Type B pancreatic cell (in vitro differentiated cells): ENCODE measurements around the gene PACRG. TPM values are rescaled to one million over a fixed set of nuclear protein-coding genes. Genes with fewer than 3 reads are reported as not detected.

Experiments used
- DNase-seq: peaks from one replicate; pipeline ENCODE4 v3.0.0; 2021; ENCODE audit warnings: mixed read lengths; ENCODE audit not compliant: unreplicated experiment; ENCODE audit errors: extremely low spot score
- H3K27ac Mint-ChIP-seq: 2 replicates; pipeline ENCODE4 v1.8.0; 2021; ENCODE audit warnings: mild to moderate bottlenecking, mixed read lengths
- H3K27me3 Mint-ChIP-seq: 2 replicates; pipeline ENCODE4 v1.8.0; 2021; ENCODE audit warnings: mixed read lengths
- H3K36me3 Mint-ChIP-seq: 2 replicates; pipeline ENCODE4 v1.8.0; 2021; ENCODE audit warnings: mixed read lengths
- H3K4me1 Mint-ChIP-seq: one replicate; pipeline ENCODE4 v1.8.0; 2021; ENCODE audit warnings: mixed read lengths; ENCODE audit not compliant: unreplicated experiment
- H3K4me3 Mint-ChIP-seq: 2 replicates; pipeline ENCODE4 v1.8.0; 2021; ENCODE audit warnings: mild to moderate bottlenecking, mixed read lengths
- H3K9me3 Mint-ChIP-seq: 2 replicates; pipeline ENCODE4 v1.8.0; 2021; ENCODE audit warnings: mixed read lengths
- total RNA-seq: library from RNA; stranded (reverse); gene quantifications from 2 replicates; pipeline ENCODE4 v1.2.1, GENCODE V29; 2021; ENCODE audit warnings: low replicate concordance
- TF ChIP-seq, protein P1 (sequence below): fragments of 200-600 bp; sonication (generic); conservative IDR thresholded peaks from 2 replicates; pipeline ENCODE4 v1.5.0; 2021; ENCODE audit warnings: antibody characterized with exemption, mild to moderate bottlenecking

Gene PACRG
- total RNA-seq, 1 donor from 2014 or later, result 5.6 TPM

DNA sequence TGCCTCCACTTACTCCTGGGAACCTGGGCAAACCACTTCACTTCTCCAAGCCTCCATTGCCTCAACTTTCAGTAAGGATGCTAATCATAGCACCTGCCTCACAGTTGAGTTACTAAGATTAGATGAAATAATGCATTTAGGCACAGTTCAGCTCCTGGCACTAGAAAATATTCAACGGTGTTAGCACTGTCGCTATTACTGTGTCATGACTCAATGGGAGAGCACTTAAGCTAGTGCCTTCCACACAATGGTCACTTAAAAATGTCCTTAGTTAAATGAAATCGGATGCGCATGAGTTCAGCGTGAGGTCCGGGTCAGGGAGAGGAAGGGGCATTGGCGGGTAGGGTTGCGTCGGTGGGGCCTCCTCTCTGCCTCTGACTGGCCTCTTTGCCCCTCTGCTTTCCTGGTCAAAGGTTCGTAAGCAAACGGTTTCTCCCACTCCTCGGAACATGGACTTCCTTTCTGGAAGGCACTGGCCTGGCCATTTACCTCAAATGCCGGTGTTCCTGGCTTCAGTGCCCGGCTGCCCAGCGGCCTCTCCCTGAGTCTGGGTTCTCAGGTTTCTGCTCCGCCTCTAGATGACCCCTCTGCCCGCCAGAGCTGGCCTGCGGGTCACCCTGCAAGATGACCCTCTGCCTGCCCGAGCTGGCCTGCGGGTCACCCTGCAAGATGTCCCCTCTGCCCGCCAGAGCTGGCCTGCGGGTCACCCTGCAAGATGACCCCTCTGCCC is 562.9 kb downstream of the PACRG start:
- Mint-ChIP-seq H3K36me3 (no peaks in the 10 kb centered on the region), H3K4me3 (no peak overlapping the region), H3K4me1 (peaks cover 5% of the 10 kb centered on the region), H3K27ac (no peak overlapping the region), H3K9me3 (peaks cover 8% of the 10 kb centered on the region), H3K27me3 (no peaks in the 10 kb centered on the region)
- no peak for DNase-seq
- TF ChIP-seq, protein P1, sequence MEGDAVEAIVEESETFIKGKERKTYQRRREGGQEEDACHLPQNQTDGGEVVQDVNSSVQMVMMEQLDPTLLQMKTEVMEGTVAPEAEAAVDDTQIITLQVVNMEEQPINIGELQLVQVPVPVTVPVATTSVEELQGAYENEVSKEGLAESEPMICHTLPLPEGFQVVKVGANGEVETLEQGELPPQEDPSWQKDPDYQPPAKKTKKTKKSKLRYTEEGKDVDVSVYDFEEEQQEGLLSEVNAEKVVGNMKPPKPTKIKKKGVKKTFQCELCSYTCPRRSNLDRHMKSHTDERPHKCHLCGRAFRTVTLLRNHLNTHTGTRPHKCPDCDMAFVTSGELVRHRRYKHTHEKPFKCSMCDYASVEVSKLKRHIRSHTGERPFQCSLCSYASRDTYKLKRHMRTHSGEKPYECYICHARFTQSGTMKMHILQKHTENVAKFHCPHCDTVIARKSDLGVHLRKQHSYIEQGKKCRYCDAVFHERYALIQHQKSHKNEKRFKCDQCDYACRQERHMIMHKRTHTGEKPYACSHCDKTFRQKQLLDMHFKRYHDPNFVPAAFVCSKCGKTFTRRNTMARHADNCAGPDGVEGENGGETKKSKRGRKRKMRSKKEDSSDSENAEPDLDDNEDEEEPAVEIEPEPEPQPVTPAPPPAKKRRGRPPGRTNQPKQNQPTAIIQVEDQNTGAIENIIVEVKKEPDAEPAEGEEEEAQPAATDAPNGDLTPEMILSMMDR, result no peak

DNA sequence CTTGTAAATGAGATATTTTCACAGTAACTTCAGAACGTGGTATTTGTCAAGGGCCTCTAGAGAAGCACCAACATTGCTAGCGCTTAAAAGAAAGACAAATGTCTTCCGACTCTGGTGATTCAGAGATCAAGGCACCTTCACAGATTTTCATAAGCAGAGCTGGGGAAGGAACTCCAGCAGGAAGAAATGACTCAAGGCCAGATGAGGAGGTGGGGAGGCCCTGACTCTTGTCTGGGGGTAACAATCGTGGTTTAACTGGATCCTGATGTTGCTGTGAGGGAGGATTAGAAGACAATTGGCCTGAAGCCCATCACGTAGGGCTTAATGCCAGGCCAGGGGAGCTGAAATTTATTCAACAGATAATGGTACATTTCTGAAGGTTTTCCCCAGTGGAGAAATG is 563.8 kb downstream of the PACRG start:
- TF ChIP-seq, protein P1, result no peak
- Mint-ChIP-seq H3K36me3 (no peaks in the 10 kb centered on the region), H3K27me3 (no peaks in the 10 kb centered on the region), H3K27ac (no peak overlapping the region), H3K4me1 (peaks cover 7% of the 10 kb centered on the region), H3K4me3 (no peak overlapping the region), H3K9me3 (peaks cover 8% of the 10 kb centered on the region)
- DNase-seq, result no peak

DNA sequence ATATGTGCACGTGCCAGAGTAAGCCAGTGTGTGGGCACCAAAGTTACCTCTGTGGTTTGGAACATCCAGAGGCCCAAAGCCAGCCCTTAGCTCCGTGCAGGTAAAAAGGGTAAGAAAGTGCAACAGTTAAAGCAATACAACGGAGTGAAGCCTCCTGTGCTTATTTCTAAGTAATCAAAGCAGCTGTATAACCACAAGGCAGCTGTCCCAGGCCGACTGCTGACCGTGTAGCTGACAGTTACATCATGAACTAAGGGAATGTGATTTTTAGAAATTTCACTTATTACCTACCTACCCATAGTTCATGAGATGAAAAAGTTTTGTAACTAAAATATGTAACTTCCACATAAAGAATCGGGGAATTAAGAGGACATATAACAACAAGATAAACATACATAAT is 565.5 kb downstream of the PACRG start:
- Mint-ChIP-seq H3K27ac (no peak overlapping the region), H3K27me3 (no peaks in the 10 kb centered on the region), H3K4me1 (peaks cover 16% of the 10 kb centered on the region), H3K36me3 (no peaks in the 10 kb centered on the region), H3K4me3 (no peak overlapping the region), H3K9me3 (peaks cover 8% of the 10 kb centered on the region)
- no peak for DNase-seq
- TF ChIP-seq, protein P1, result no peak

DNA sequence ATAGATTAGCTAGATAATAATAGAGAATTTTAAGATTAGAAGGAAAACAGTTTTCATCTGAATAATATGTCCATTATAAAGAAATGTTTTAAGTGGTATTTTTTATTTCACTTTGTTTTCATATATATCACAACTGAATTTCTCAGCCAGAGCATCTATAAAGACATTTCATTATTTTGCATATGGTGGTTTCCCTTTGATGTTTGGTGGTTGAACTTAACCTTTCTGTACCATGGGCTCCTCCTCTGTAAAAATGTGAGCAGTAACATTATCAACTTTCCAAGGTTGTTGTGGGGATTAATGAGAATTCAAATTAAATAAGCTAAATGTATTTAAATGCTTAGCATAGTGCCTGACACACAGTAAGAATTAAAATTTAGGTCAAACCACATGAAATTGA is 567.0 kb downstream of the PACRG start:
- TF ChIP-seq, protein P1, result no peak
- no peaks in the 10 kb centered on the region for H3K27me3 Mint-ChIP-seq

DNA sequence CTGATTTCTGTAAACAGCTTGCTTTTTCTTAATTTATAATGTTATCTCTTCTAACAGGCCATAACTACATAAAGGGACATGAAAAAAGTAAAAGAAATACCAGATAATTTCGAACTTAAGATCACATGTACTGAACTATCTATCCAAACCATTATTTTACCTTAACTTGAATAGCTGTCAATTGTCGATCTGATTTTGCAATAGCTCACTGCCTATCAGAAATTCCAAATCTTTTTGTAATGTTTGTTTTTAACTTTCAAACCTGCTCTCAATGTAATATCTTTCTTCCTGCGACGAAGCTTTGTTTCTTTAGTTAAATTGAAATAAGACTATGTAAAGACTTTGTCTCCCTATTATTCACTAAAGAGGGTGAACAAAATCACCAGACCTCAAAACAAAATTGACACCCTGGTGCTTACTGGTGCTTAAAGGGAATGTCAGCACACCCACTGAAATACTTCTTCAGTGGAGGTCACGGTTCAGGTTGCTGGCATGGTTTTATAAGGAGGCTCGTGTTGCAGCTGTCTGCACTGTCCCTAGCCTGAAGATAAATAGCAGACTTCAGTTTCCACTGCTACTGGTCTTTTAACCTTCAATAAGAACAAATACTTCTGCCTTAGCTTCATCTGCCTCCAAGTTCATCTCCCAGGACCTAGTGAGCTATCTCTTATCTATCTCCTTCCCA is 569.2 kb downstream of the PACRG start:
- TF ChIP-seq, protein P1, result no peak
- H3K27ac Mint-ChIP-seq, result no peak overlapping the region
- H3K36me3 Mint-ChIP-seq, result no peaks in the 10 kb centered on the region
- peaks cover 11% of the 10 kb centered on the region for H3K4me1 Mint-ChIP-seq
- H3K27me3 Mint-ChIP-seq, result no peaks in the 10 kb centered on the region
- H3K9me3 Mint-ChIP-seq, result peaks cover 1% of the 10 kb centered on the region
- H3K4me3 Mint-ChIP-seq, result no peak overlapping the region
- DNase-seq, result no peak

More for the DNA sequence above, 567.0 kb downstream of the PACRG start:
- no peak for DNase-seq
- peaks cover 16% of the 10 kb centered on the region for H3K4me1 Mint-ChIP-seq
- H3K9me3 Mint-ChIP-seq, result peaks cover 8% of the 10 kb centered on the region
- H3K27ac Mint-ChIP-seq, result no peak overlapping the region
- H3K4me3 Mint-ChIP-seq, result no peak overlapping the region
- no peaks in the 10 kb centered on the region for H3K36me3 Mint-ChIP-seq
